ENCODE data around the gene TRIM49C.
"Not testable (repeated sequence)": the region's sequence is repeated elsewhere in the genome, so short reads cannot be mapped to it uniquely, and the experiment has no call there.

TRIM49C gene

GRCh38 chr11:90030806-90031205 is at the start of gene TRIM49C:
Gene TRIM49C, plus strand, starts transcription at chr11:90031106. Its CDS starts 4,106 bp downstream, at chr11:90035212.
- not testable (repeated sequence) for H3K4me3 ChIP-seq (ENCODE audit: low read depth, low read length); DNase-seq (ENCODE audit: low read depth)

- DNase-seq (ENCODE audit: low read depth); H3K4me3 ChIP-seq (ENCODE audit: low read depth, low read length): not testable (repeated sequence)
Measured at GRCh38 chr11:90024184-90024583, 6.7 kb upstream of the TRIM49C start.

- DNase-seq (ENCODE audit: low read depth); H3K4me3 ChIP-seq (ENCODE audit: low read depth, low read length): not testable (repeated sequence)
Measured at GRCh38 chr11:90051591-90052209, 20.8 kb downstream of the TRIM49C start.

GRCh38 chr11:90052311-90052710 is 21.4 kb downstream of the TRIM49C start:
- H3K4me3 ChIP-seq (ENCODE audit: low read depth, low read length); DNase-seq (ENCODE audit: low read depth): not testable (repeated sequence)

- not testable (repeated sequence) for DNase-seq (ENCODE audit: low read depth); H3K4me3 ChIP-seq (ENCODE audit: low read depth, low read length)
Measured at GRCh38 chr11:90053545-90053944, 22.6 kb downstream of the TRIM49C start.

- not testable (repeated sequence) for DNase-seq (ENCODE audit: low read depth); H3K4me3 ChIP-seq (ENCODE audit: low read depth, low read length)
Measured at GRCh38 chr11:90085650-90086049, 54.7 kb downstream of the TRIM49C start, which contains the start of gene UBTFL1. Gene UBTFL1, plus strand, starts transcription at chr11:90085950. Its CDS starts 0 bp downstream, at chr11:90085950.

- not testable (repeated sequence) for DNase-seq (ENCODE audit: low read depth)
Measured at GRCh38 chr11:90088731-90089130, 57.8 kb downstream of the TRIM49C start.

More at GRCh38 chr11:90088731-90089130, 57.8 kb downstream of the TRIM49C start:
- H3K4me3 ChIP-seq (ENCODE audit: low read depth, low read length), result not testable (repeated sequence)

Data from NB4 (cell line).